Neural cell (in vitro differentiated cells): Measurements from ENCODE around the gene MYO18B. TPM values are rescaled to one million over a fixed set of nuclear protein-coding genes. Genes with fewer than 3 reads are reported as not detected.

ENCODE experiments used
- H2AFZ ChIP-seq: fragments of 200-600, 300-800 bp; sonication (generic), shearing (Covaris generic); 2 replicates; pipeline ENCODE4 v1.6.0; 2014; ENCODE audit warnings: low read depth, mild to moderate bottlenecking, antibody characterized with exemption, low read length, moderate library complexity
- H3F3A ChIP-seq: fragments of 200-600 bp; shearing (Covaris generic); 2 replicates; pipeline ENCODE4 v1.6.1; 2016; ENCODE audit warnings: mild to moderate bottlenecking, moderate library complexity, mixed read lengths, antibody characterized with exemption, low read length; ENCODE audit not compliant: insufficient read depth, poor library complexity, severe bottlenecking
- H3K27ac ChIP-seq: fragments of 200-600, 300-800 bp; sonication (generic), shearing (Covaris generic); 2 replicates; pipeline ENCODE4 v1.5.1; 2014; ENCODE audit warnings: mild to moderate bottlenecking, low read length, moderate library complexity
- H3K27me3 ChIP-seq: fragments of 300-800, 200-600 bp; sonication (generic), shearing (Covaris generic); 2 replicates; pipeline ENCODE4 v1.6.0; 2014; ENCODE audit warnings: mild to moderate bottlenecking, low read depth, low read length, moderate library complexity; ENCODE audit not compliant: insufficient read depth
- H3K36me3 ChIP-seq: fragments of 300-800, 200-600 bp; sonication (generic), shearing (Covaris generic); 2 replicates; pipeline ENCODE4 v1.5.1; 2014; ENCODE audit warnings: mild to moderate bottlenecking, antibody characterized with exemption, low read length, moderate library complexity; ENCODE audit not compliant: insufficient read depth
- H3K4me2 ChIP-seq: fragments of 300-800, 200-600 bp; sonication (generic), shearing (Covaris generic); 2 replicates; pipeline ENCODE4 v1.6.0; 2014; ENCODE audit warnings: mild to moderate bottlenecking, low read length
- H3K4me3 ChIP-seq: fragments of 300-800, 200-600 bp; sonication (generic), shearing (Covaris generic); 2 replicates; pipeline ENCODE4 v1.5.1; 2014; ENCODE audit warnings: mild to moderate bottlenecking, low read length, moderate library complexity
- H3K79me2 ChIP-seq: fragments of 200-600 bp; shearing (Covaris generic); replicated peaks from 2 replicates; pipeline ENCODE4 v1.6.0; 2014; ENCODE audit warnings: mild to moderate bottlenecking, low read length, moderate library complexity; ENCODE audit not compliant: insufficient read depth
- H3K9ac ChIP-seq: fragments of 300-800, 200-600 bp; sonication (generic), shearing (Covaris generic); 2 replicates; pipeline ENCODE4 v1.6.1; 2016; ENCODE audit warnings: mild to moderate bottlenecking, low read length, mixed read lengths
- H3K9me2 ChIP-seq: fragments of 200-600 bp; shearing (Covaris generic); 2 replicates; pipeline ENCODE4 v1.6.1; 2016; ENCODE audit warnings: mild to moderate bottlenecking, low read length, mixed read lengths; ENCODE audit not compliant: insufficient read depth
- H3K9me3 ChIP-seq: fragments of 200-600, 300-800 bp; sonication (generic), shearing (Covaris generic); 2 replicates; pipeline ENCODE4 v1.6.1; 2016; ENCODE audit warnings: mild to moderate bottlenecking, mixed run types, low read length, moderate library complexity, mixed read lengths
- H4K20me1 ChIP-seq: fragments of 200-600 bp; shearing (Covaris generic); 2 replicates; pipeline ENCODE4 v1.6.1; 2016; ENCODE audit warnings: mild to moderate bottlenecking, mixed run types; ENCODE audit not compliant: insufficient read depth
- EP300 ChIP-seq: fragments of 450-650 bp; conservative IDR thresholded peaks from 2 replicates; pipeline ENCODE4 v1.6.1; 2014; ENCODE audit warnings: antibody characterized with exemption, mild to moderate bottlenecking, moderate library complexity; ENCODE audit not compliant: poor library complexity, severe bottlenecking
- EZH2 ChIP-seq: fragments of 200-600, 300-800 bp; shearing (Covaris generic), sonication (generic); IDR thresholded peaks from 2 replicates; pipeline ENCODE4 v1.6.1; 2014; ENCODE audit warnings: antibody characterized with exemption, low read length, borderline replicate concordance, mild to moderate bottlenecking; ENCODE audit not compliant: insufficient read depth, poor library complexity, severe bottlenecking
- MXI1 ChIP-seq: fragments of 450-650 bp; conservative IDR thresholded peaks from 2 replicates; pipeline ENCODE4 v1.6.1; 2014; ENCODE audit warnings: antibody characterized with exemption, mild to moderate bottlenecking; ENCODE audit not compliant: poor library complexity, severe bottlenecking
- POLR2AphosphoS5 ChIP-seq: IDR thresholded peaks from 2 replicates; pipeline ENCODE4 v1.6.1; 2012
- RAD21 ChIP-seq: fragments of 450-650 bp; conservative IDR thresholded peaks from 2 replicates; pipeline ENCODE4 v1.6.1; 2014; ENCODE audit warnings: antibody characterized with exemption, mild to moderate bottlenecking, moderate library complexity
- SMC3 ChIP-seq: fragments of 450-650 bp; conservative IDR thresholded peaks from 2 replicates; pipeline ENCODE4 v1.6.1; 2014; ENCODE audit warnings: antibody characterized with exemption, mild to moderate bottlenecking, moderate library complexity; ENCODE audit not compliant: poor library complexity
- TAF1 ChIP-seq: IDR thresholded peaks from 2 replicates; pipeline ENCODE4 v1.6.1; 2012; ENCODE audit warnings: low read depth
- polyA plus RNA-seq: library from polyadenylated mRNA; depleted of rRNA; stranded (reverse); fragments of >200 nt; gene quantifications from 2 replicates; pipeline ENCODE4 v1.2.3, GENCODE V29; 2014
- TF ChIP-seq, protein P1 (sequence below): IDR thresholded peaks from 2 replicates; pipeline ENCODE4 v1.6.1; 2012; ENCODE audit warnings: borderline replicate concordance
- TF ChIP-seq, protein P2 (sequence below): fragments of 450-650 bp; IDR thresholded peaks from 2 replicates; pipeline ENCODE4 v1.5.1; 2014; ENCODE audit warnings: antibody characterized with exemption, mild to moderate bottlenecking, moderate library complexity; ENCODE audit not compliant: poor library complexity, severe bottlenecking

Gene MYO18B
- polyA plus RNA-seq, 1 donor from 2014 or later = 0.71 TPM

DNA sequence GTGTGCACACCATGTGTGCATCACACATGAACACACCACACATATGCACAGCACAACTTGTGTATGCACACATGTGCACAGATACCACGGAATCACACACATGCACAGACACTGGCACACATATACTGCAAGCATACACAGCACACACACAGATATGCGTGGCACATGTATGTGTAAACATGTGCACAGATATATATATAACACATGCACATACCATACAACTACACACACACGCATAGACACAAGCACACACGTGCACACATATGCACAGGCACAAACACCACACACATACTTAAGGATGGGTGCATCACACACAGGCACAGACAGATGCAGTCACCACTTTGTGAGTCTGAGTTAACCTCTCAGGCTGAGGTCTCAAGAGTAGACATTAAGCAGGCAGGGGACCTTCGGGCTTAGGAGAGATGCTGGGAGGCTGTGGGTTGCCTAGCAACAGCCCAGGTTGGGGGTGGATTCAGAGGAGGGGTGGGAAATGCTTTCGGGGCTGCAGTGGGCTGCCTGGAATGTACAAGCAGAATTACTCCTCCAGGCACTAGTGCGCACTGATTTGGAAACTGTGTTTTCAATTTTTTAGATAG, 82.9 kb downstream of the MYO18B start:
- Histone ChIP-seq H3K36me3 (no peaks in the 10 kb centered on the region), H3K9ac (peak overlapping the region; percentile 56), H3F3A (peaks cover 8% of the 10 kb centered on the region), H3K27ac (peak overlapping the region; percentile 93), H3K4me2 (peak overlapping the region; percentile 66), H3K9me2 (no peaks in the 10 kb centered on the region), H3K79me2 (no peaks in the 10 kb centered on the region), H3K9me3 (no peaks in the 10 kb centered on the region), H2AFZ (no peak overlapping the region), H3K27me3 (no peaks in the 10 kb centered on the region), H4K20me1 (no peaks in the 10 kb centered on the region), H3K4me3 (peak overlapping the region; percentile 54)
- TF ChIP-seq, protein P1, sequence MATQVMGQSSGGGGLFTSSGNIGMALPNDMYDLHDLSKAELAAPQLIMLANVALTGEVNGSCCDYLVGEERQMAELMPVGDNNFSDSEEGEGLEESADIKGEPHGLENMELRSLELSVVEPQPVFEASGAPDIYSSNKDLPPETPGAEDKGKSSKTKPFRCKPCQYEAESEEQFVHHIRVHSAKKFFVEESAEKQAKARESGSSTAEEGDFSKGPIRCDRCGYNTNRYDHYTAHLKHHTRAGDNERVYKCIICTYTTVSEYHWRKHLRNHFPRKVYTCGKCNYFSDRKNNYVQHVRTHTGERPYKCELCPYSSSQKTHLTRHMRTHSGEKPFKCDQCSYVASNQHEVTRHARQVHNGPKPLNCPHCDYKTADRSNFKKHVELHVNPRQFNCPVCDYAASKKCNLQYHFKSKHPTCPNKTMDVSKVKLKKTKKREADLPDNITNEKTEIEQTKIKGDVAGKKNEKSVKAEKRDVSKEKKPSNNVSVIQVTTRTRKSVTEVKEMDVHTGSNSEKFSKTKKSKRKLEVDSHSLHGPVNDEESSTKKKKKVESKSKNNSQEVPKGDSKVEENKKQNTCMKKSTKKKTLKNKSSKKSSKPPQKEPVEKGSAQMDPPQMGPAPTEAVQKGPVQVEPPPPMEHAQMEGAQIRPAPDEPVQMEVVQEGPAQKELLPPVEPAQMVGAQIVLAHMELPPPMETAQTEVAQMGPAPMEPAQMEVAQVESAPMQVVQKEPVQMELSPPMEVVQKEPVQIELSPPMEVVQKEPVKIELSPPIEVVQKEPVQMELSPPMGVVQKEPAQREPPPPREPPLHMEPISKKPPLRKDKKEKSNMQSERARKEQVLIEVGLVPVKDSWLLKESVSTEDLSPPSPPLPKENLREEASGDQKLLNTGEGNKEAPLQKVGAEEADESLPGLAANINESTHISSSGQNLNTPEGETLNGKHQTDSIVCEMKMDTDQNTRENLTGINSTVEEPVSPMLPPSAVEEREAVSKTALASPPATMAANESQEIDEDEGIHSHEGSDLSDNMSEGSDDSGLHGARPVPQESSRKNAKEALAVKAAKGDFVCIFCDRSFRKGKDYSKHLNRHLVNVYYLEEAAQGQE = peak; percentile 69
- TF ChIP-seq SMC3 = peak; percentile 58
- TF ChIP-seq MXI1 = peak; percentile 60
- TF ChIP-seq RAD21 = peak; percentile 57
- TF ChIP-seq EZH2 = no peak
- no peak for TF ChIP-seq TAF1
- peak; percentile 71 for TF ChIP-seq EP300
- peak; percentile 70 for TF ChIP-seq POLR2AphosphoS5
- TF ChIP-seq, protein P2, sequence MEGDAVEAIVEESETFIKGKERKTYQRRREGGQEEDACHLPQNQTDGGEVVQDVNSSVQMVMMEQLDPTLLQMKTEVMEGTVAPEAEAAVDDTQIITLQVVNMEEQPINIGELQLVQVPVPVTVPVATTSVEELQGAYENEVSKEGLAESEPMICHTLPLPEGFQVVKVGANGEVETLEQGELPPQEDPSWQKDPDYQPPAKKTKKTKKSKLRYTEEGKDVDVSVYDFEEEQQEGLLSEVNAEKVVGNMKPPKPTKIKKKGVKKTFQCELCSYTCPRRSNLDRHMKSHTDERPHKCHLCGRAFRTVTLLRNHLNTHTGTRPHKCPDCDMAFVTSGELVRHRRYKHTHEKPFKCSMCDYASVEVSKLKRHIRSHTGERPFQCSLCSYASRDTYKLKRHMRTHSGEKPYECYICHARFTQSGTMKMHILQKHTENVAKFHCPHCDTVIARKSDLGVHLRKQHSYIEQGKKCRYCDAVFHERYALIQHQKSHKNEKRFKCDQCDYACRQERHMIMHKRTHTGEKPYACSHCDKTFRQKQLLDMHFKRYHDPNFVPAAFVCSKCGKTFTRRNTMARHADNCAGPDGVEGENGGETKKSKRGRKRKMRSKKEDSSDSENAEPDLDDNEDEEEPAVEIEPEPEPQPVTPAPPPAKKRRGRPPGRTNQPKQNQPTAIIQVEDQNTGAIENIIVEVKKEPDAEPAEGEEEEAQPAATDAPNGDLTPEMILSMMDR = no peak

DNA sequence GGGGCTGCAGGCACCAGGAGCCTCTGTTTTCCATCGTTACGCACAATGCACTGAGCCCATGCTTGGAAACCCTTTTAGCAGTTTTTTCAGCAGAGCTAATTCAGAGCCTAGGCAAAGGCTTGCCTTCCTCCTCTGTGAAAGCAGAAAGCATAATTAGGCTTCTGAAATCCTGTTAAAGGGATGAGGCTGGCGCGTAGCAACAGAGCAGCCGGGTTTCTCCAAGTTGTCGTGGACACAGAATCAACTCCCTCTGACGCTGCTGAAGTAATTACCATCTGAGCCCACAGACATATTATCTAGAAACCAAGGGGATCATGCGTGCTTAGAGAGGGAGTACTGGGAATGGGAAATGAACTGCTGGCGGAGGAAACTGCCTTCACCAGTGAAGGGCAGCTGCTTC, 85.4 kb downstream of the MYO18B start:
- Histone ChIP-seq H3K9me3 (no peaks in the 10 kb centered on the region), H4K20me1 (no peaks in the 10 kb centered on the region), H3K79me2 (no peaks in the 10 kb centered on the region), H3K4me3 (peak overlapping the region; percentile 46), H3K9me2 (no peaks in the 10 kb centered on the region), H2AFZ (peak overlapping the region; percentile 28), H3K4me2 (peak overlapping the region; percentile 15), H3K36me3 (no peaks in the 10 kb centered on the region), H3F3A (peaks cover 8% of the 10 kb centered on the region), H3K27ac (peak overlapping the region; percentile 93), H3K9ac (peak overlapping the region; percentile 61), H3K27me3 (no peaks in the 10 kb centered on the region)
- TF ChIP-seq RAD21 (peak; percentile 65), EZH2 (no peak), SMC3 (peak; percentile 63), POLR2AphosphoS5 (peak; percentile 65), EP300 (peak; percentile 92), TAF1 (no peak), MXI1 (no peak)
- TF ChIP-seq, protein P1 = peak; percentile 91
- TF ChIP-seq, protein P2 = peak; percentile 13
